Fibroblast of the aortic adventitia (primary cell): Measurements from ENCODE around the gene GARRE1. TPM values are rescaled to one million over a fixed set of nuclear protein-coding genes. Genes with fewer than 3 reads are reported as not detected.
"Not testable (repeated sequence)": the region's sequence is repeated elsewhere in the genome, so short reads cannot be mapped to it uniquely, and the experiment has no call there.

Source experiments
- DNase-seq: peaks from one replicate; pipeline ENCODE4 v3.0.0-alpha.2; 2010; ENCODE audit warnings: low read depth
- H3K4me3 ChIP-seq: 2 replicates; pipeline ENCODE4 v1.5.1; 2011; ENCODE audit warnings: low read depth, mild to moderate bottlenecking, control low read depth, low read length, moderate library complexity
- CTCF ChIP-seq: IDR thresholded peaks from 2 replicates; pipeline ENCODE4 v1.5.1; 2011; ENCODE audit warnings: mild to moderate bottlenecking, low read length, control low read depth, inconsistent platforms; ENCODE audit not compliant: insufficient read depth
- total RNA-seq: library from RNA; depleted of rRNA; stranded (reverse); fragments of >200 nt; gene quantifications from 2 replicates; pipeline ENCODE4 v1.2.3, GENCODE V29; 2012; ENCODE audit warnings: low replicate concordance

Gene GARRE1
- total RNA-seq, 1 donor = 13.9 TPM

- no peak for TF ChIP-seq CTCF
- H3K4me3 ChIP-seq = no peak overlapping the region
- DNase-seq = no peak
These were observed 39.2 kb upstream of the GARRE1 start for GRCh38 chr19:34215006-34215665.

- DNase-seq = no peak
- TF ChIP-seq CTCF = no peak
- H3K4me3 ChIP-seq = no peak overlapping the region
These were observed 38.7 kb upstream of the GARRE1 start for GRCh38 chr19:34215666-34216038.

GRCh38 chr19:34216745-34217219 lies 37.6 kb upstream of the GARRE1 start:
- not testable (repeated sequence) for H3K4me3 ChIP-seq, DNase-seq

- no peak for TF ChIP-seq CTCF
- peak; percentile 92 for DNase-seq
- no peak overlapping the region for H3K4me3 ChIP-seq
These were observed 36.2 kb upstream of the GARRE1 start for GRCh38 chr19:34217952-34218817.

- TF ChIP-seq CTCF = no peak
- no peak overlapping the region for H3K4me3 ChIP-seq
- no peak for DNase-seq
These were observed 35.6 kb upstream of the GARRE1 start for GRCh38 chr19:34218818-34219164.

GRCh38 chr19:34220472-34221063 lies 33.8 kb upstream of the GARRE1 start:
- peak; percentile 77 for TF ChIP-seq CTCF

GRCh38 chr19:34222386-34222785 lies 32.0 kb upstream of the GARRE1 start:
- no peak overlapping the region for H3K4me3 ChIP-seq
- DNase-seq = no peak
- TF ChIP-seq CTCF = no peak

More at GRCh38 chr19:34220472-34221063, 33.8 kb upstream of the GARRE1 start:
- no peak overlapping the region for H3K4me3 ChIP-seq
- DNase-seq = peak; percentile 78
